NCI-H2171 treated with DMSO at 0.1 percent for 48 hours (cell line): ENCODE results near the gene FGD3.
"Not testable (repeated sequence)": the region's sequence is repeated elsewhere in the genome, so short reads cannot be mapped to it uniquely, and the experiment has no call there.

Source experiments
- DNase-seq: peaks from one replicate; lab custom pipeline; 2025; lab: John Stamatoyannopoulos, UW

The FGD3 gene

DNA sequence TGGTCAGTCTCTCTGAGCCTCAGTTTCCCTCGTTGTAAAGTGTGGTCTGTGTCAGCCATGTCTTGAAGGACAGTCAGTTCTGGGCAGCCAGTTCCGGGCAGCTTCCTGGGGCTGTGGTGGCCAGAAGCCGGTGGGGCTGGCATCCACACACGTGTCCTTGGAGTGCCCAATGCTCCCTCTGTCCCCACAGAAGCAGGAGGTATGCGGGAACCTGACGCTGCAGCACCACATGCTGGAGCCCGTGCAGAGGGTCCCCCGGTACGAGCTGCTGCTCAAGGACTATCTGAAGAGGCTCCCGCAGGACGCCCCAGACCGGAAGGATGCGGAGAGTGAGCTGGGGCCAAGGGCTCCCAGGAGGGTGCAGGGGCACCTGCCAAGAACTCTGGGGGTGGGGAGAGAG is 62.7 kb downstream of the FGD3 start:
- no peak for DNase-seq

DNA sequence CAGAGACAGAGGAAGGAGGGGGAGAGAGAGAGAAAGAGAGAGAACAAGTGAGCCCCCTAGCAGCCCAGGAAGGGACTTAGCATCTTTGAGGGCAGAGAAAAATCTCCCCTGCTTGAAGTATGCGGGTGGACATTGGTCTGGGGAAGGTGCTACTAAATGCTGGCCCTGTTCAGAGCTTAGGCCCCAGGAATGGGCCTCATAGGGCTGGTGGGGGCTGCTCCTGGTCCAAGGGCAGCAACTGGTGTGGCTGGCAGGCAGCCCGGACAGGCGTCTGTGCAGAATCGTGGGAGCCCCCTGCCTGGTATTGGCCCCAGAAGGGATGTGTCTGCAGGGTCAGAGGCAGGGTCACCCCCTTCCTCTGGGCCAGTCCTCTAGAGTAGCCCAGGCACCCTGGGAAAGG is 63.4 kb downstream of the FGD3 start:
- no peak for DNase-seq

DNA sequence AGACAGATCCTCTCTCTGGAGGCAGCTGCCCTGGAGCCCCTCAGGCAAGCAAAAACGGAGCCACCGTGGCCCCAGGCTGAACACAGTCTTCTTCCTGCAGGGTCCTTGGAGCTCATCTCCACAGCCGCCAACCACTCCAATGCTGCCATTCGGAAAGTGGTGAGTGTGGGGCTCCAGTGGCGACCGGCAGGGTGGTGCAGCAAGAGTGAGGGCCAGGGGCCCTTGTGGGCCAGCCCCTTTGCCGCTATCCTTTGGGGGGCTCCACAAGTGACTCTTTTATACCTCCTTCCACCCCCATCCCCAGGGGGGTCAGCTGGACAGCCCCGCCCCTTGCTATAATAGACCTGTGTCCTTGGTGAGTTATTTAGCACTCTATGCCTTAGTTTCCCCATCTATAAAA is 63.8 kb downstream of the FGD3 start:
- DNase-seq: no peak

DNA sequence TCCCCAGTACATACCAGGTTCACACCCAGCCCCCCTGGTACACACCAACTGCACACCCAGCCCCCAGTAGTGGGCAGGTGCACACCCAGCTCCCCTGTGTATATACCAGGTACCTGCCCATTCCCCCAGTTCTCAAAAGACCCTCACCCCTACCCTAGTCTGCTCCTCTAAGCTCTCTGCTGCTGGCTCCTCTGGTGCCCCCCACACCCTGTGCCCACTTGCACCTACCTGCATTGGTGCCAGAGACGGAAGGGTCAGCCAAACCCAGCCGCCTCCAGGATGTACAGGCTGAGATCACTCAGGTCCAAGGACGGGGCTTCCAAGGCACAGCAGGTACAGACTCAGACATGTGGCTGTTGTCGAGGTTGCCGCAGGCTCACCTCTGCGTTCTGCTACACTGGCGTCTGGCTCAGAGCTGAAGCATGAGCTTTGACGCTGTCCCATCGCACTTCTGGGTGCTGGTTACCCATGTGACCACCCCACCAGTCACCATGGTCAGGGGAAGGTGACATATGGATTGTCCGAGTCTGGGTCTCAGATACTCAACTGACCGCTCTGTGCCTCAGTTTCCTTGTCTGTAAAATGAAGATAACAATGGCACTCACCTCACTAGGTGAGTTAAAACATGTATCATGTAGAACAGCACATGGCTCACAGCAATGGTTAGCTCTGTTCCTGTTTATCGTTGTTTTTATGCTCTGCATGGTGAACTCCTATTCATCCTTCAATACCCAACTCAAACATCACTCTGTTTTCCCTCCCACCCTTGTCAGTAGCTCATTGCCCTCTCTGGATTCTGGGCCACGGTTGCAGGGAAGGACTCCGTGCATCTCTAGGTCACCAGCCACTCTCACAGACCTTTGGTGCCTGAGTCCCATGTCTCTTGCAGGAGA is 65.9 kb downstream of the FGD3 start:
- no peak for DNase-seq

DNA sequence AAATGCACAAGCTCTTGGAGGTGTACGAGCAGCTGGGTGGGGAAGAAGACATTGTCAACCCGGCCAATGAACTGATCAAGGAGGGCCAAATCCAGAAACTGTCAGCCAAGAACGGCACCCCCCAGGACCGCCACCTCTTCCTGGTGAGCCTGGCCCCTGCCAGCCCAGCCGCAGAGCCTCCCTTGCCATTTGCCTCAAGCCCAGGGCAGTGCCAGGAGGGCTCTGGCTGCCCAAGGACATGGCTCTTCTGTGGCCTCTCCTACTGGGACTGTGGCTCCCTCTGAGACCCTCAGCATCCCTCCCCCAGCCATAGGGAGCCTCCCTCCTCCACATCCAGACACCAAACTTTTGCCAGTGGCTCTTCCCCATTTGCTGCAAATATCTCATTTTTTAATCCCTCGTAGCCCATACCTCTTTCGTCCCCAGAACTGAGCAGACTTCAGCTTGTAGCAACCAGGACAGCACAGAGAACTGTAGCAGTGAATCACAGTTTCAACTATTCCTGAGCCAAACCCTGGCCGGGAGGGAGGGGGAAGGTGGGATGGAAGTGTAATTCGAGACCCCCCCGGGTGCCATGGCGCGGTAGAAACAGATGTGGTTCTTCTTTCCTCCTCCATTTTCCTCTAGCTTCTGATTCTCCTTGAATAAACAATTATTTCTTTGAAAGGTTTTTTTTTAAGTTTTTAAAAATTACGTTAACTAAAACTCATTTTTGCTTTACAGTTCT is 66.7 kb downstream of the FGD3 start:
- peak; percentile 73 for DNase-seq

DNA sequence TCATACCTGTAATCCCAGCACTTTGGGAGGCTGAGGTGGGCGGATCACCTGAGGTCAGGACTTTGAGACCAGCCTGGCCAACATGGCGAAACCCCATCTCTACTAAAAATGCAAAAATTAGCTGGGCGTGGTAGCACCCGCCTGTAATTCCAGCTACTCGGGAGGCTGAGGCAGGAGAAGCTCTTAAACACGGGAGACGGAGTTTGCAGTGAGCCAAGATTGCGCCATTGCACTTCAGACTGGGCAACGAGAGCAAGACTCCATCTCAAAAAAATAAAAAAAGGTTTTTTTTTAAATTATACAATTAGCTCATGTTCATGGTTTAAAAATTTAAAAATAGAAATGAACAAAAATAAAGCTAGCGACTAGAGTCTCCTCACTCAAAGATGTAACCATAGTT is 67.9 kb downstream of the FGD3 start:
- not testable (repeated sequence) for DNase-seq

DNA sequence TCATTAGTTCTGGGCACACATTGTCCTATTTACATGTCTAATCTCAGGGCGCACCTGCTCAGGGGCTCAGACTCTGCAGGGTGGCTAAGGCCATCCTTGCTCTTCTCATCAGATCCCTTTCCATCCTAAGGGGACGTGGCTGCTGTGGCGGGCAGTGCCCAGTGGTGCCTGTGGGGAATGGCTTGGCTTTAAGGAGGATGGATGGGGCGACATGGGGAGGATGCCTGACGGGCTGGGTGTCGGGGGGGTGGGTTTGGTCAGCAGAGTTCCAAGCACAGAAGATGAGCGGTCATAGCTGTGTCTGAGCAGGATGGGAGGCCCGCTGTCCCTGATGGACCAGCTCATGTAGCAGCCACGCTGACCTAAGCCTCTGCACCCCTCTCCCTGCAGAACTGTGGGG is 70.3 kb downstream of the FGD3 start:
- no peak for DNase-seq

DNA sequence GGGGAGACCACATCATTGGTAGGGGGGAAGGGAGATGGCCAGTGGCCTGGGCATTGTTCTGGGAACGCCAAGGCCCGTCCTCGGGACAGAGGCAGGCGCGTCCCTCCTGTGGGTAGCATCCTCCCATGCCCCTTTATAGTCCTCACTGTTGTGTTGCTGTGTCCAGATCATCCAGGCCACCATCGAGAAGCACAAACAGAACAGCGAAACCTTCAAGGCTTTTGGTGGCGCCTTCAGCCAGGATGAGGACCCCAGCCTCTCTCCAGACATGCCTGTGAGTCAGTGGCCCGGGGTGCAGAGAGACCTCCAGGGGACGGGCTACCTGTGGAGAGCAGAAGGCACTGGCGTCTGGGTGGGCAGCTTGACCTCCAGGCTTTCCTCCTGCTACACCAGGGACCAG is 72.8 kb downstream of the FGD3 start:
- no peak for DNase-seq

DNA sequence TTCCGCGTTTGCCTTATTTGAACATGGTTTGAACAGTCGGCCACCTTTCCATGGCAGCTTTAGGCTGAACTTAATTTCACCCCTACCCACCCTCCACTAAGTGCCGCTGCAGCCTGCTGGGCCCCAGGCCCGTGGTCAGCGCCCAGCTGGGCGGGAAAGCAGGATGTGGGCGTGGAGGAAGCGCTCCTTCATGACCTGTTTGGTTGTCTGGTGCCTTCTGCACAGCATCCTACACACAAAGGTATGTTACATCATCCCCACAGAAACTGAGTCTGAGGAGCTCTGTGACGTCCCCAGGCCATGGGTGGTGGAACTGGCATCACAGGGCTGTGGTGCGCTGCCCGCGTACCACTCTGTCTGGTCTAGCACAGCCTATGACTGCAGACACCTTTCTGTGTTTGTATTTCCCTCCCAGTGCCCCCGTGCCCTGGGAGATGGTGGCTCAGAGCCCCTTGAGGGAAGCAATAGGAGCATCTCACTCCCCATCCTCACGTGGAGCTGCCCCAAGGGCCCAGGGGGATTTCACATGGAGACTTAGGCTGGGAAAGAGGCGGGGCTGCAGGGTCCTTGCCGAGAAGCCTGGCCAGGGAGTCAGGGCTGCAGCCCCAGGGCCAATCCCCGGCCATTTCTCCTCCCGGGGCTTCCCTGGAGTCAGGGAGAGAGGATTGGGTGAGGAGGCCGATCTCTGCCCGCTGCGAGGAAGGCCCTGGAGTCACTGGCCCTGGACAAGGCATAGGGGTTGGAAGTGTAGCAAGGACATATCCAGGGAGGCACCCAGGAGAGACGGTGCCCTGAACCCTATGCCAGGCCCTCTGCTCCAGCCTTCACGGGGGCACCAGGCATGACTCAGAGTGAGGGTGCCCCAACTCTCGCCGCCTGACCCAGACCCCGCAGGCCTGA is 73.7 kb downstream of the FGD3 start:
- DNase-seq: no peak

DNA sequence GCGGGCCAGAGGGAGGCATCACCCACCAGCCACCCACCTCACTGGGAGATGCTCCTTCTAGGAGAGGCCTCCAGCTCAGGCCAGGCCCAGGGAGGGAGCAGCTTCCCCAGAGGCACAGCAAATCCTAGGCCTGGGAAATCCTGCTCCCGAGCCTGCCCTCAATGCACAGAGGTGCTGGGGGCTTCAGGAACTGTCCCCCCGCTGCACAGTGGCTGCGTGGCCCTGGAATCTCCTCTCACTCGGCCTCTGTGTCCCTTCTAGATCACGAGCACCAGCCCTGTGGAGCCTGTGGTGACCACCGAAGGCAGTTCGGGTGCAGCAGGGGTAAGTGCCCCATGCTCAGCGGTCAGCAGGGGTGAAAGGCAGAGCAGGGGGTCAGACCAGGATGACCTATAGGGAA is 74.7 kb downstream of the FGD3 start:
- DNase-seq: no peak

DNA sequence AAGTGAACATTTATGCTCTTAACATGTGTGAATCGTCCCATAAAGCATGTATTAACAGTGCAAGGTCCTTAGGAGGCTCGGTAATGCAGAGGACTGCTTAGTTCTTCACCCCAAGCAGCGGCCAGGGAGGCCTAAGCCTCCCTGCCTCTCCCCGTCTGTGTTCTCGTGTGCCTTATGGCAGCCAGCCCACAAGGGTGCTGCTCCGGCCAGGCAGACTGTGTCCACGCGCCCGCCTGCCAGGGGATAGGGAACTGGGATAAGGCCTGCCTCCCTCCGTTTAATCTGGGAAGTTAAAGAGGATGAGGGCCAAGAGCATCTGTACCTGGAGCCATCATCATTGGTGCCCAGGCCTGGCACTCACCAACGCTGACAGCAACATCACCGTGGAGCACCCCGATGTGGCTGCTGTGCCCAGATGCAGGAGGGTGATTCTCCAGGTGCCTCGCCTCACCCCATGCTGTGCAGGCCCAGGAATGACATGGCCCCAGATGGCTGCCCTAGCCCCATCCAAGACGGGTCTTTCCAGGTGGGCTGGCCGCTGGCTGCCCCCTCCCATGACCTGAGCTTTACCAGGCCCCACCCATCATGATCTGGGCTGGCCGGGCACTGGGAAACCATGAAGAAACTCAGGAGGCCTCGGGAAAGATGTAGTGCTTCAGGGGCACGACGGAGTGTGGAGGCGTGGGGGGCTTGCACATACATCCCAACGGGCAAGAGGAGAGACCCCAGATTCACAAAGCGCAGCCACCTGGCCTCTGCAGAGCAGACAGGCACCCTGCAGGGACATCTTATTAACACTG is 75.6 kb downstream of the FGD3 start:
- no peak for DNase-seq

DNA sequence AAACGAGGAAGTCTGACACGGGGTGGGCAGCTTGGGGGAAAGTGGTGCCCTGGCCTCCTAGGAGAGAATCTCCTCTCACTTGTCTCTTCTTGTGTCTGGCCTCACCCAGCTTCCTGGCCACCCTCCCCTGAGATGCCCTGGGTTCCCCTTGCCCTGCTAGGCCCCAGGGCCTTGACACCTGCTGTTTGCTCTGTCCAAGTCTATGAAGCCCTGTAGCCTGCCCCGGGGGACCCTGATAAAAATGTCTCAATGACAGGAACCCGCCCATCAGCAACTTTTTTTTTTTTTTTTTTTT is 76.1 kb downstream of the FGD3 start:
- DNase-seq: no peak

DNA sequence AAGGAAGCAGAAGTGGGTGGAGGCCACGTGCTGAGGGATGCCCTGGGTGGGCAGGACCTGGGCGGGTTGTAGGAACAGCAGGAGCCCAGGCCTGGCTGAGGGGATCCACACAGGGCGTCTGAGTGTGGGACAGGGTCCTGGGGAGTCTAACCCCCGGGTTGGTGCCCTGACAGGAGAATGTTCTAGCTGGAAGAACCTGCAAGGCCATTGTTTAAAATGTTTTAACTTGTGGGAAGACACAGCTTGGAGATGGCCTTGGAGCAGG is 77.3 kb downstream of the FGD3 start:
- DNase-seq: no peak

DNA sequence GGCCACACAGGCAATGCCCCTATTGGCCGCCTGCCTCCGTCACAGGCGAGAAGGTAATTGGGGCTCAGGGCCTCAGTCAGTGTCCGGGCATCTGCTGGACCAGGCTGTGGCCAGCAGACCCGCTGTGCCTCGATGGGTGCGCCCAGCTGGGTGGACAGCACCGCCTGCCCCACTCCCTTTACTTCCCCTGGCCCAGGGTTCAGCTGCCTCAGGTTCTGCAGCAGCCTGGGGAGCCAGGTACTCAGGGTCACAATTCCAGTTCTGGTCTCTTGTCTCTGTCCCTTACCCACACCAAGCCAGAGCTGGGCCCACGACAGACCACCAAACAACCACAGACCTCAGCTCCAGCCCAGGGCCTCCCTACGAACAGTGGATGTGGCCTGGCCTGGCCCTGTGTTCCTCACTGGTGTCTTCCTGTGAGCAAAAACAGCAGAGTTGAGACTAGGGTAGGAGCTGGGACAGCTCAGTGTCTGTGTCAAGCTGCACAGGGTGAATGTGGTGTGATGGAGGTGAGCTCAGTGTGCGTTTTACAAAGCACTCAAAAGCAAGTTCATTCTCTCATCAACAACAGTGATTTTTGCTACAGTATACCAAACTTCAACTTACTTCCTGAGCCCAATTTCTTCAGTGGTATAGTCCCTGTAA is 77.8 kb downstream of the FGD3 start:
- DNase-seq: no peak

DNA sequence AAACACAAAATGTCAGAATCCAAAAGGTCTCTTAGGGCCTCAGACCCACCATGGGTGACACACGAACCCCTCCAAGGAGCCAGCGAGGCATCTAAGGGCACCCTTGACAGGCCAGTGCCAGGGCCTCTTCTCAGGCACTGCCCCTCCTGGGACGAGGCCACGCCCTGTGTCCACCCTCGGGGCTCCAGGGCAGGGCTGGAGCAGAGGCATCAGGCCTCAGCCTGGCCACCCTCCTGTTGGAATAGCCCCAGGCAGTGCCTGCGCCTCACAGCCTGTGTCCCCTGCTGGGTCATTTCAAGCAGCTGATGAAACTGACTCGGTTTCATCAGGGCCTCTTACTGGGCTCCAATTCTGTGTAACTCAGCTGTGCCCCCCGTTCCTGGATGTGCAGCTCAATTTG is 78.4 kb downstream of the FGD3 start:
- DNase-seq: no peak

DNA sequence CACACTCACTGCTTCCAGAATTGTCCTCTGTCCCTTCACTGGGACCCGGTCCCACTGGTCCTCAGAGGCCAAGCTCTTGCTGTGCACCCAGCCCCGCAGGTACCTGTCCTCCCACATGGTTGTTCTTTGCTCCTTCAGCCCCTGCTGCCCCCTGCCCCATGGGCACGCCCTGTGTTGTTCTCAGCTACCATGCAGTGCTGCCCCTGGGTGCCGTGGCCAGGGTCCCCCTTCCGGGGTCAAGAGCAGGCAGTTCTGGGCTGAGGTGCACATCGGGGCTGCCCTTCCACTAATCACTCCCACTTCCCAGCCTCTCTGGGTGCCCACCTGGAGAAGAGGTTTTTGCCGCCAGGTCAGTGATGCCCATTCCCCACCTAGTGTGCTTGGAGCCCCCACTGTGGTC is 79.3 kb downstream of the FGD3 start:
- no peak for DNase-seq

DNA sequence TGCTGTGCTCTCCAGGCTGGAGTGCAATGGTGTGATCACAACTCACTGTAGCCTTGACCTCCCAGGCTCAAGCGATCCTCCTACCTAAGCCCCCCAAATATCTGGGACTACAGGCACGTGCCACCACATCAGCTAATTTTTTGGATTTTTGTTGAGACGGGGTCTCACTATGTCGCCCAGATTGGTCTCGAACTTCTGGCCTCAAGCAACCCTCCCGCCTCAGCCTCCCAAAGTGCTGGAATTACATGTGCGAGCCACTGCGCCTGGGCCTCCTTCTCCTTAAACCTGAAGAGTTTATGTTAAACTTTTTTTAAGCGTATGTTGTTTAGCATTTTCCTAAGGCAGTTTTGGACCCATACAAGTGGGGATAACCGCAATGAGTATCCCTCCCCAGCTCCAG is 80.4 kb downstream of the FGD3 start:
- DNase-seq: no peak

DNA sequence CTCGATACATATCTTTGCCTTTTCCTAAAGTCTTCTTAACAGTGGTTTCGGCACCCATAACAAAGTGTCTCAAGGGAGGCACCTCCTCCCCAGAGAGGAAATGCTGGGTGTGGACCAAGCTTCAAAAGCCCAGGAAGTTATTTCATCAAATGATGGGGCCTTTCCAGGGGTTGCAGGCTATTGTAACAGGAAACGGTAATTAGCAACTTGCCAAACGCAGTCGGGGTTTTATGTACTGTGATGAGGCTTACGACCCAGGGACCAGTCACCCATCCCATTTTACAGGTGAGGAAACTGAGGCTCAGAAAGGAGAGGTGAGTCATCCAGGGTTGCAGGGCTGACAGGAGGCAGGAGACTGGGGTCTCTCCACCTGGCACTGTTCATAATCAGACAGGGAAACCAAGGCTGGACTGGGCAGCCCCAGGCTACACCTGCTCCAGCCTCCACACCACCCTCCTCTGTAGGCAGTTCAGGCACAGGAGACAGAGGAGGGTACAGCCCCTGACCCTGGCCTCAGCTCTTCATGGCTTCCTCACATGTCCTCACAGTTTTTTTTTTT is 81.2 kb downstream of the FGD3 start:
- DNase-seq: no peak

DNA sequence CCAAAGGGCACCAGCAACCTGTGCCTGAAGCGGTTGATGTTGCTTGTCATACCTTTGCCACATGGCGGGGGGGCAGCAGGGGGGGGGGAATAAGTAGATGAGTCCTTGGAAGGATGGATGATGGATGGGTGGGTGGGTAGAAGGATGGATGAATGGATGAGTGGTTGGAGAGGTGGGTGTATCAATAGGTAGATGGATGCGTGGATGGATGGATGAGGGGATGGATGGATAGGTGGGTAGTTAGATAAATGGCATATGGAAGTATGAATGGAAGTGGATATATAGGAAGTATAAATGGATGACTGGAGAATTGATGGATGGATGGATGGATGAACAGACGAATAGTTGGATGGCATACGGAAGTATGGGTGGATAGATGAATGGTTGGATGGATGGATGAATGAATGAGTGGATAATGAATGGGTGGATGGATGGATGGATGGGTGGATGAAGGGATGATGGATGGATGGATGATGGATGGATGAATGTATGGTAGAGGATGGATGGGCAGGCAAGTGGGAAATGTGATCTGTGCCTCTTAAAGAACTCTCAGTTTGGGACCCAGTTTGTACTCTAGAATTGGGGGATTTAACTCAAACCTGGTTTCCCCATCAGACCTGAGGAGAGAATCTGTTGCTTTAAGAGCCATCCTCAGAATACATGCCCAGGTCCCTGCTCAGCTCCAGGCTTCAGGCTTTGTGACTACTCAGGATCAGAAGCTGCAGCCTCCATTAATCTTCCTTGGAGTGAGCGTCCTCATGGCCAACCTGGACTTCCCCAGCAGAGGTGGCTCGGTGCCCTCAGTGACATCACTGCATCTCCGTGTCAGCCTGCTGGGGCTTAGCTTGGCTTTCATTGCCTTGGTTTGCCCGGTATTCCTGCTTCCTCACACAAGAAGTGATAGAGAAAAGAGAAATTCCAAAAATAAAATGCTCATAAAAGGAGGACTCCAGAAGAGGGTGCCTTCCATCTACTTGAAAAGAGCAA is 83.6 kb downstream of the FGD3 start:
- no peak for DNase-seq
